CMK (cell line): ENCODE data around the gene CHCHD3.
"Not testable (repeated sequence)": the region's sequence is repeated elsewhere in the genome, so short reads cannot be mapped to it uniquely, and the experiment has no call there.

Experiments used
- DNase-seq: peaks from one replicate; pipeline ENCODE4 v3.0.0-alpha.2; 2010; ENCODE audit warnings: low read depth

Gene CHCHD3

GRCh38 chr7:132953468-132953867 is 128.4 kb downstream of the CHCHD3 start:
- no peak for DNase-seq

- DNase-seq, result no peak
These were observed 131.2 kb downstream of the CHCHD3 start for GRCh38 chr7:132950725-132951124.

- DNase-seq, result no peak
These were observed 134.9 kb downstream of the CHCHD3 start for GRCh38 chr7:132947011-132947410.

- no peak for DNase-seq
These were observed 137.1 kb downstream of the CHCHD3 start for GRCh38 chr7:132944774-132945173.

GRCh38 chr7:132943645-132944044 is 138.2 kb downstream of the CHCHD3 start:
- DNase-seq, result no peak

- no peak for DNase-seq
These were observed 139.2 kb downstream of the CHCHD3 start for GRCh38 chr7:132942701-132943100.

- no peak for DNase-seq
These were observed 140.0 kb downstream of the CHCHD3 start for GRCh38 chr7:132941905-132942304.

- DNase-seq, result no peak
These were observed 140.5 kb downstream of the CHCHD3 start for GRCh38 chr7:132941428-132941827.

- no peak for DNase-seq
These were observed 141.8 kb downstream of the CHCHD3 start for GRCh38 chr7:132940084-132940483.

- DNase-seq, result no peak
These were observed 142.4 kb downstream of the CHCHD3 start for GRCh38 chr7:132939495-132939894.

GRCh38 chr7:132937286-132937685 is 144.6 kb downstream of the CHCHD3 start:
- DNase-seq, result no peak

GRCh38 chr7:132935608-132936007 is 146.3 kb downstream of the CHCHD3 start:
- no peak for DNase-seq

GRCh38 chr7:132934017-132934416 is 147.9 kb downstream of the CHCHD3 start:
- no peak for DNase-seq

- no peak for DNase-seq
These were observed 148.8 kb downstream of the CHCHD3 start for GRCh38 chr7:132933072-132933458.

GRCh38 chr7:132932296-132933071 is 149.4 kb downstream of the CHCHD3 start:
- no peak for DNase-seq

GRCh38 chr7:132930881-132931280 is 151.0 kb downstream of the CHCHD3 start:
- DNase-seq, result no peak

GRCh38 chr7:132929944-132930343 is 151.9 kb downstream of the CHCHD3 start:
- DNase-seq, result not testable (repeated sequence)

GRCh38 chr7:132919771-132920170 is 162.1 kb downstream of the CHCHD3 start:
- DNase-seq, result no peak

- DNase-seq, result no peak
These were observed 166.2 kb downstream of the CHCHD3 start for GRCh38 chr7:132915647-132916046.

- DNase-seq, result no peak
These were observed 171.2 kb downstream of the CHCHD3 start for GRCh38 chr7:132910657-132911056.

- DNase-seq, result no peak
These were observed 174.4 kb downstream of the CHCHD3 start for GRCh38 chr7:132907380-132907940.

- no peak for DNase-seq
These were observed 175.6 kb downstream of the CHCHD3 start for GRCh38 chr7:132906193-132906835.

GRCh38 chr7:132905136-132905535 is 176.8 kb downstream of the CHCHD3 start:
- DNase-seq, result not testable (repeated sequence)
